ENCODE measurements around the gene ADD3. TPM values are rescaled to one million over a fixed set of nuclear protein-coding genes. Genes with fewer than 3 reads are reported as not detected.

ADD3 gene
- polyA plus RNA-seq, 4 donors: 230 to 315 (median 268) TPM

GRCh38 chr10:109998513-109998912 is 9.3 kb upstream of the ADD3 start:
- DNase-seq (ENCODE audit: low read depth in 4 of 4, low spot score in 2 of 4): no peak

DNA sequence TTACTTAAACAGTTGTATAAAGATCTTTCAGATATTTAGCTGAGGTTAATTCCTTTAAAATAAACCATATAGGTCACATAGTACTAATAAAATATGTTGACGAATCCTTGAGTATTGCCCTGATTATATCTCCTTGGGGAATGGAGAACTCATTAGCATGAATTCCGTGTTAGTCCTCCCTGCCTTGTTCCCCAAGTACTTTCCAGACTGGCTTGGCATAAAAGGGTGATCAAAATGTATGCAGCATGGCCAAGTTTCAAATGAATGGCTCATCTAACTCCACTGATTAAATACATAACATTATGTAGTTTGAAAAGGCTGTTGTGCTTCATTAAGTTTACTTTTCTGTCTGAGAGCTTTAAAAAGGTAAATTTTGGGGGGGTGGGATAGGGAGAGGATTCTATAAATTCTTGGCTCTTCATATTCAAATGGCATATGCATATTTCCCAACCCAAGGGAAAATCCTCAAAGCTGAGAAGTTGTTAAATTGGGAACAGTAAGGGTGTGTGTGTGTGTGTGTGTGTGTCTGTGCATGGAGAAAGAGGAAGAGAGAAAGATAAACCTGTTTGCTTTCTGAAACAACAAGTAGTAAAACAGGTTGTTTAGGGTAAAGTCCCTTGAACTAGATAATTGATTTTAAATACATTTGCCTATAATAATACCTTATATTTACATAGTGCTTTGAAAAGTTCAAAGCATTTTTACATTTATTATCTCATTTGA is 4.8 kb upstream of the ADD3 start:
- no peak for DNase-seq (ENCODE audit: low read depth in 4 of 4, low spot score in 2 of 4)

DNA sequence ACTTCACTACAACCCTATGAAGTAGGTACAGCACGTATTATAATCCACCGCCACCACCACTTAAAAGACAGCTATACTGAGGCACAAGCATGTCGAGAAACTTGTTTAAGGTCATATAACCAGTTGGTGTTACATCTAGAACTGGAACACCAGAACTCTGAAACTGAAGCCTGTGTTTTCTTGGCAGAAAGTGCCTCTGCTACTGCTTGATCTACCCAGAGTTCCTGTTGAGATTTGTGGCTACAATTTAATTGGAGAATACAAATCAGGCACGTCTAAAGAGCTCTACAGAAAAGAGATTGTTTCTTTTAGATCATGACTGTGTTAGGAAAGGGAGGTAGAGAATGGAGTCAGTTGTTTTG is 4.3 kb upstream of the ADD3 start:
- DNase-seq (ENCODE audit: low read depth in 4 of 4, low spot score in 2 of 4): no peak

DNA sequence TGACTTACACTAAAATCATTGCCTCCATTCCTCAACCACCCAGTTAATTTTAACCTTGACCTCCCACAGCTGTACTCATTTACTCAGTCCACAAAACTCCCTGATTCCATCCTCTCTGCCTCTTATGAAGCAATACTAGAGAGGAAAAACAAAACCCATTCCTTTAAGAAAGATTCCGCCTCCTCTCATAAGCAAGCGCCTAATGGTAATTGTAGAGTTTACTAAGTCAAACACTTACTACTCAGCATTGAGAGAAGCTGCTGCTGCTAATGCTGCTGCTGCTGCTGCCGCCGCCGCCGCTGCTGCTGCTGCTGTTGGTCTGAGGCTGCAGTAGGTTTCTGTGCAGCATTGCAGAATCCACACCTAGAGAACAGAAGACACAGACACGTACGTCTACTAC is 2.1 kb upstream of the ADD3 start:
- DNase-seq (ENCODE audit: low read depth in 4 of 4, low spot score in 2 of 4): peak in 1 of 4 donors; percentile 62

- DNase-seq (ENCODE audit: low read depth in 4 of 4, low spot score in 2 of 4): peak in 1 of 4 donors; percentile 26
Measured at GRCh38 chr10:110006358-110007160, 1.2 kb upstream of the ADD3 start.

- DNase-seq (ENCODE audit: low read depth in 4 of 4, low spot score in 2 of 4): peak in 1 of 4 donors; percentile 67
Measured at GRCh38 chr10:110007161-110007700, 553 bp upstream of the ADD3 start.

GRCh38 chr10:110008518-110009339 is 945 bp downstream of the ADD3 start:
- DNase-seq (ENCODE audit: low read depth in 4 of 4, low spot score in 2 of 4): no peak

DNA sequence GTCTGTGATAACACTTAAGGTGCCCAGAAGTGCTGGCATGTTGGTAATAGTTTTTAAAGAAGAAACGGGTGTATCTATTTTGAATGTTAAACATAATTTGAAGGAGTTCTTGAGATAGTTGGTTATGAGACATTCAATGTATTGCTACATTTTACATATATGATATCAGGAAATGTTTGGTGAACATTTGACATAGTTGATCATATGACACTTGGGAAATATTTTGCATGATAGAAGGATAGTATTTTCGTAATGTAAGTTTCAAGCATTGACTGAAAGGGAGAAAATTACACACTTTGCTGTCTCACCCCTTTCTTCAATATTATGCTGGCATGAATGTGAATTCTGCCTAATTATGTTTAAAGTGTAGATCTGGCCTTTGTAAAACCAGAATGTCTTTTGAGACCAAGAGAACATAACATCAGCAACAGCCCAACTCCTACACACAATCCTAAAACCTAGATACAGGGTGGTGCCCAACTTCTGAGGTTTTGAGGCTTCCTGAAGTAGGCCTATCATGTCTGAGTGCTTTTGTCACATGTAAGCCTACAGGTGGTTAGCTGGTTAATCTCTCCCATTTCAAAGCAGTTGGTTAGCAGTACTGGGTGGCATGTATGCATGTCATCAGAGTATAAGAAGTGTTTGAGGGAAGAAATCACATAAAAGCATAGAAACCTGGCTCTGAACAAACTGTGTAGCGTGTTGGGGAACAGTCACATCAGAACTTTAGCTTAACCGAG is 2.1 kb downstream of the ADD3 start:
- DNase-seq (ENCODE audit: low read depth in 4 of 4, low spot score in 2 of 4): no peak

GRCh38 chr10:110010486-110011378 is 2.9 kb downstream of the ADD3 start:
- DNase-seq (ENCODE audit: low read depth in 4 of 4, low spot score in 2 of 4): no peak

DNA sequence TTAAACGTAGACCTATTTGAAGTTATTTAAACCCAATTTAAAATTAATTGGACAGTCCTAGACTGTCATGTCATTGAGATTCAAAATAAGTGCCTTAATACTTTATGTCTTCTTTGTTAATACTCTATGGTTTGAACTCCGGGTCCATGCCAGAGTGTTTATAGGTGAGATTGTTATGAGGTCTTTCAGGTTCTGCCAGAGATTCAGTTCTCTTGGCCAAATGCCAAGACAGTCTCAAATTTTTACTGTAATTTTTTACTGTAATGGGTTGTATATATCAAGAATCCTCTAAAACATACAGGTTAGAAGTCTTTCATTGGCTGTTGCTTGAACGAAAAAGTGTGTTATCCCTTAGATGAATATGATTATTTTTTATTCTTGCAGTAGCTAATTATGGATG is 3.9 kb downstream of the ADD3 start:
- DNase-seq (ENCODE audit: low read depth in 4 of 4, low spot score in 2 of 4): no peak

- no peak for DNase-seq (ENCODE audit: low read depth in 4 of 4, low spot score in 2 of 4)
Measured at GRCh38 chr10:110013630-110014293, 6.0 kb downstream of the ADD3 start.

DNA sequence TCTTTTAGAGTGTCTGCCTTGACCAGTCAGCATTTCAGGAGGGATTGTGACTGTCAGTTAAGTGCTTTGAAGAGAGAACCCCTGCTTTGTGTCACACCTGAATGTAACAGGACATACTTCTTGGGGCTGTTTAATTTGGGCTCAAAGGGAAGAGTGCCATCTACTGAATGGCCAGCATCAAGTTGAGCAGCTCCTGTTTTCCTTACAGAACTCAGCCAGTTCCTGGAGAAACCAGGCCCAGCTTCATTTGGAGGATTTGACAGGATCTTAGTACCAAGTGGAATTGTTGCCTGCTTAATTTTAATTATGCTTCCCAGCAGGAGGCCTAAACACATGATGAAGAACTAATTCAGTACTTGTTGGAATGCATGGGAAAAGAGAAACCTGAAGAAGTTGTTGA is 8.3 kb downstream of the ADD3 start:
- DNase-seq (ENCODE audit: low read depth in 4 of 4, low spot score in 2 of 4): no peak

DNA sequence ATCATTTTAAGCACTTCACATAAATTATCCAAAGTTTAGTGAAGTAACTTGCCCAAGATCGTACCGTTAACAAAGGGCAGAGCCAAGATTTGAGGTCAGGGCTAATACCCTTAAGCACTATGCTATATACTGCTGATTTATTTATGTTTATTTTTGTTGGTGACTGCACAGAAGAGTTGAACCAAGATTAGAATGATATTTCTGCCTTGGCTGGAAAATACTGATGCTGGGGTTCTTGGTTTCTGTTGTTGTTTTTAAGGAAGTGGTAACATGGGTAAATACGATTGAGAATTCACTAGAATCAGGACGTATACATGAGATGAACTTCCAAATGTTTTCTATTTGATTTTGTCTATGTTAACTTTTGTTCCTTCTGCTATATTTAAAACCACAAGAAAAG is 9.3 kb downstream of the ADD3 start:
- no peak for DNase-seq (ENCODE audit: low read depth in 4 of 4, low spot score in 2 of 4)

- no peak for DNase-seq (ENCODE audit: low read depth in 4 of 4, low spot score in 2 of 4)
Measured at GRCh38 chr10:110017907-110018306, 10.1 kb downstream of the ADD3 start.

DNA sequence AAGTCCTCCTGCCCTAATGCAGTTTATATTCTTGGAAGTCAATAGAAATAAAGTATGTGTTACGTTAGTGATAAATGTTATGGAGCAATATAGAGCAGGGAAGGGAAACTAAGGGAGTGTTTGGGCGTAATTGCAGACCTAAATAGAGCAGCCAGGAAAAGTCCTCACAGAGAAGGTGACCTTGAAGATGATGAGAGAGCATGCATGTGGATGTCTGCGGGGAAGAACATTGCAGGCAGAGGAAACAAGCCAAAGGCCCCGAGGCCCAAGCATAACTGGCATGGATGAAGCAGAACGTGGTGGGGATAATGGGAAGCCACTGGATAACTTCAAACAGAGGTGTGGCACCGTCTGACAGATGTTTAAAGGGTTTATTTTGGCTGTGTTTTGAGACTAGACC is 12.5 kb downstream of the ADD3 start:
- no peak for DNase-seq (ENCODE audit: low read depth in 4 of 4, low spot score in 2 of 4)

- DNase-seq (ENCODE audit: low read depth in 4 of 4, low spot score in 2 of 4): no peak
Measured at GRCh38 chr10:110022716-110023504, 15.1 kb downstream of the ADD3 start.

DNA sequence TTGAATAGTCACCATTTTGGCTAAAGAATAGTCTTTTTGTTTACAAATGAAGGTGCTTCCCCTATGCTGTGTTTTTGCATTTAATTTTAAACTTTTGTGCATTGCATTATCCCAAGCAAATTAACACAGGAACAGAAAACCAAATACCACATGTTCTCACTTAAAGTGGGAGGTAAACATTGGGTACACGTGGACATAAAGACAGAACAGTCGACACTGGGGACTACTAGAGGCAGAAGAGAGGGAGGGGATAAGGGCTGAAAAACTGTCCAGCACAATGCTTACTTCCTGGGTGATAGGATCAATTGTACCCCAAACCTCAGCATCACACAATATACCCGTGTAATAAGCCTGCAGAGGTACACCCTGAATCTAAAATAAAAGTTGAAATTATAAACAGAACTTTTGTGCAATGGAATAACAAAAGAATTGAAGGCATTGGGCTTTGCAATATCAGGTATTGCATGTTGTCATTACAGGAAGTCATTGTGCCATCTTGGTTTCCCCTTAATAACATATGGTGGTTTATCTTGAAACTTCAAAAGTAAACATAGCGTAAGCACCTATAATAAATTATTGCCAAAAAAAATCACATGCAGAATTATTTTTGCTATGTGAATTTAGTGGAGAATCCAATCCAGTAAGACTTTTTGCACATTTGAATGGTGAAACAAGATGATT is 16.1 kb downstream of the ADD3 start:
- no peak for DNase-seq (ENCODE audit: low read depth in 4 of 4, low spot score in 2 of 4)
